DND-41 (cell line): Measurements from ENCODE around the gene ANKRD11.
"Not testable (repeated sequence)": the region's sequence is repeated elsewhere in the genome, so short reads cannot be mapped to it uniquely, and the experiment has no call there.

Experiments
- ATAC-seq: fragments of 200-7000 bp; cut with Tn5 transposase; 3 replicates; pipeline ENCODE4 v1.9.1; 2021; ENCODE audit warnings: low read depth; ENCODE audit not compliant: insufficient read depth
- DNase-seq: peaks from one replicate; pipeline ENCODE4 v3.0.0-alpha.2; 2020
- H2AFZ ChIP-seq: 2 replicates; pipeline ENCODE4 v1.6.0; 2012; ENCODE audit warnings: low read depth, low read length
- H3K27ac ChIP-seq: 2 replicates; pipeline ENCODE4 v1.5.1; 2012; ENCODE audit warnings: low read length, inconsistent platforms
- H3K27me3 ChIP-seq: fragments of 200-600 bp; sonication (generic); 2 replicates; pipeline ENCODE4 v1.6.0; 2012; ENCODE audit warnings: low read length, mild to moderate bottlenecking, inconsistent platforms; ENCODE audit not compliant: insufficient read depth, poor library complexity
- H3K36me3 ChIP-seq: 2 replicates; pipeline ENCODE4 v1.5.1; 2012; ENCODE audit warnings: low read length, inconsistent platforms; ENCODE audit not compliant: insufficient read depth
- H3K4me1 ChIP-seq: 2 replicates; pipeline ENCODE4 v1.5.1; 2012; ENCODE audit warnings: mild to moderate bottlenecking, low read length; ENCODE audit not compliant: insufficient read depth
- H3K4me2 ChIP-seq: 2 replicates; pipeline ENCODE4 v1.6.0; 2012; ENCODE audit warnings: mild to moderate bottlenecking, moderate library complexity, low read length, inconsistent platforms; ENCODE audit not compliant: insufficient read depth
- H3K4me3 ChIP-seq, 2 experiments: fragments of 200-600 bp in 1 of 2; shearing (Covaris generic) in 1 of 2; 2 replicates each; pipeline ENCODE4 v1.5.1; 2012 to 2016; ENCODE audit warnings: inconsistent platforms in 2 of 2, low read length in 2 of 2, mild to moderate bottlenecking in 2 of 2, low read depth in 1 of 2, moderate library complexity in 1 of 2
- H3K79me2 ChIP-seq: 2 replicates; pipeline ENCODE4 v1.6.0; 2012; ENCODE audit warnings: low read length, inconsistent platforms; ENCODE audit not compliant: insufficient read depth
- H3K9ac ChIP-seq: 2 replicates; pipeline ENCODE4 v1.6.0; 2012; ENCODE audit warnings: low read depth, mild to moderate bottlenecking, inconsistent platforms, low read length, moderate library complexity
- H3K9me3 ChIP-seq: 2 replicates; pipeline ENCODE4 v1.5.1; 2012; ENCODE audit warnings: low read length, moderate library complexity, mild to moderate bottlenecking, inconsistent platforms; ENCODE audit not compliant: insufficient read depth, severe bottlenecking
- H4K20me1 ChIP-seq: 2 replicates; pipeline ENCODE4 v1.6.0; 2012; ENCODE audit warnings: low read length; ENCODE audit not compliant: insufficient read depth
- CTCF ChIP-seq: IDR thresholded peaks from 2 replicates; pipeline ENCODE4 v1.5.1; 2012; ENCODE audit warnings: borderline replicate concordance, low read length, moderate library complexity, mild to moderate bottlenecking; ENCODE audit not compliant: poor library complexity, severe bottlenecking; ENCODE audit errors: extremely low read depth
- EZH2 ChIP-seq: IDR thresholded peaks from 3 replicates; pipeline ENCODE4 v1.6.1; 2012; ENCODE audit warnings: borderline replicate concordance, low read depth, mild to moderate bottlenecking, moderate library complexity, low read length, inconsistent platforms; ENCODE audit not compliant: severe bottlenecking

The ANKRD11 gene

DNA sequence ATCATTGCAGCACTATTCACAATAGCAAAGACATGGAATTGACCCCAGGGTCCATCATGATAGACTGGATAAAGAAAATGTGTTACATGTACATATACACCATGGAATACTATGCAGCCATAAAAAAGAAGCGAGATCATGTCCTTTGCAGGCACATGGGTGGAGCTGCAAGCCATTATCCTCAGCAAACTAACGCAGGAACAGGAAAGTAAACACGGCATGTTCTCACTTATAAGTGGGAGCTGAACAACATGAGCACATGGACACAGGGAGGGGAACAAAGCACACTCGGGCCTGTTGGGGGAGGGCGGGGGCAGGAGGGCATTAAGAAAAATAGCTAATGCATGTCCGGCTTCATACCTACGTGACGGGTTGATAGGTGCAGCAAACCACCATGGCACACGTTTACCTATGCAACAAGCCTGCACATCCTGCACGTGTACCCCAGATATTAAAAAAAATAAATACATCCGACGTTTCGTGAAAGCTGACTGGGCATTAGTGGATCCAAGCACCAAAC lies 243.9 kb downstream of the ANKRD11 start:
- no peaks in the 10 kb centered on the region for H4K20me1 ChIP-seq
- H3K9me3 ChIP-seq = no peaks in the 10 kb centered on the region
- H3K9ac ChIP-seq = no peak overlapping the region
- H3K36me3 ChIP-seq = no peaks in the 10 kb centered on the region
- no peaks in the 10 kb centered on the region for H3K27me3 ChIP-seq
- TF ChIP-seq CTCF (no peak), EZH2 (no peak)
- no peak overlapping the region for H3K4me2 ChIP-seq
- peaks cover 5% of the 10 kb centered on the region for H3K4me1 ChIP-seq
- H2AFZ ChIP-seq = no peak overlapping the region
- H3K4me3 ChIP-seq = no peak overlapping the region
- no peak for ATAC-seq
- peaks cover 5% of the 10 kb centered on the region for H3K79me2 ChIP-seq
- no peak for DNase-seq
- no peak overlapping the region for H3K27ac ChIP-seq

GRCh38 chr16:89244754-89245153 lies 245.6 kb downstream of the ANKRD11 start:
- peaks cover 14% of the 10 kb centered on the region for H3K4me1 ChIP-seq
- H3K9me3 ChIP-seq = no peaks in the 10 kb centered on the region
- H3K79me2 ChIP-seq = peaks cover 8% of the 10 kb centered on the region
- H3K4me2 ChIP-seq = no peak overlapping the region
- DNase-seq = no peak
- no peaks in the 10 kb centered on the region for H4K20me1 ChIP-seq
- no peaks in the 10 kb centered on the region for H3K27me3 ChIP-seq
- no peak for ATAC-seq
- no peak overlapping the region for H3K27ac ChIP-seq
- no peak overlapping the region for H3K4me3 ChIP-seq
- H2AFZ ChIP-seq = no peak overlapping the region
- H3K9ac ChIP-seq = no peak overlapping the region
- no peaks in the 10 kb centered on the region for H3K36me3 ChIP-seq
- TF ChIP-seq CTCF = no peak
- no peak for TF ChIP-seq EZH2

DNA sequence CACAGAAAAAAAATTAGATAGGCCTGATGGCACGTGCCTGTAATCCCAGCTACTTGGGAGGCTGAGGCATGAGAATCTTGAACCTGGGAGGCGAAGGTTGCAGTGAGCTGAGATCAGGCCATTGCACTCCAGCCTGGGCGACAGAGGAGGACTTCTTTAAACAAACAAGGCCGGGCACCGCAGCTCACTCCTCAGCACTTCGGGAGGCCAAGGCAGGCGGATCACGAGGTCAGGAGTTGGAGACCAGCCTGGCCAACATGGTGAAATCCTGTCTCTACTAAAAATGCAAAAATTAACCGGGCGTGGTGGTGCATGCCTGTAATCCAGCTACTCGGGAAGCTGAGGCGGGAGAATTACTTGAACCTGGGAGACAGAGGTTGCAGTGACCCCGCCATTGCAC lies 246.1 kb downstream of the ANKRD11 start:
- not testable (repeated sequence) for ATAC-seq, H3K36me3 ChIP-seq, H3K9me3 ChIP-seq, DNase-seq, H4K20me1 ChIP-seq, H3K27ac ChIP-seq, H2AFZ ChIP-seq, H3K4me2 ChIP-seq, H3K27me3 ChIP-seq, H3K9ac ChIP-seq, H3K4me3 ChIP-seq, H3K79me2 ChIP-seq
- peaks cover 14% of the 10 kb centered on the region for H3K4me1 ChIP-seq

- H3K4me3 ChIP-seq = no peak overlapping the region
- H3K79me2 ChIP-seq = peaks cover 8% of the 10 kb centered on the region
Measured at GRCh38 chr16:89243664-89244063, 246.7 kb downstream of the ANKRD11 start.

More at GRCh38 chr16:89243664-89244063, 246.7 kb downstream of the ANKRD11 start:
- no peaks in the 10 kb centered on the region for H3K36me3 ChIP-seq
- no peaks in the 10 kb centered on the region for H4K20me1 ChIP-seq
- ATAC-seq = no peak
- no peak overlapping the region for H3K9ac ChIP-seq
- TF ChIP-seq EZH2 = no peak
- no peak for TF ChIP-seq CTCF
- peaks cover 14% of the 10 kb centered on the region for H3K4me1 ChIP-seq
- H3K4me2 ChIP-seq = no peak overlapping the region
- no peaks in the 10 kb centered on the region for H3K9me3 ChIP-seq
- no peak for DNase-seq
- H3K27me3 ChIP-seq = no peaks in the 10 kb centered on the region
- no peak overlapping the region for H3K27ac ChIP-seq
- H2AFZ ChIP-seq = no peak overlapping the region
